HG03442 (cell line): ENCODE results near the gene CIAO2B.
A peak's percentile ranks its signal among the peaks of the same experiment; 100 is the strongest.

Source experiments
- ATAC-seq: cut with Tn5 transposase; IDR thresholded peaks from one replicate; pipeline ENCODE4 v1.9.1; 2021; ENCODE audit warnings: mild to moderate bottlenecking, moderate library complexity; ENCODE audit not compliant: unreplicated experiment

CIAO2B gene

DNA sequence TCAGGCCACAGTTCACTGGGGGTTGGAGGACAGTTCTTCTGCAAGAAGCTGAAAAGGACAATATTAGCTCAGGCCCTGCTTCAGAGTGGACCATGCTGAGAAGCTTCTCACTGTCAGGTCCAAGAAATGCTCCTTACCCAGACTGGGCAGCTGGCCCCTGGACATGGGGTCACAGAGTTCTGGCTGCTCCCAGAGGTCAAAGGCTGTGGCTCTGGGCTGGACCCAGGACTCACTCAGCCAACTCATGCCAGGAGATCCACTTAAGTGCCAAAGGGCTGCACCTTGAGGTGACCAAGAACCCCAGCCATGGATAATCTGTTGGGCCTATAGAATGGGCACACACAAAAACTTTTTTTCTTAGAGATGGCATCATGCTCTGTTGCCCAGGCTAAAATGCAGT lies 5.2 kb upstream of the CIAO2B start:
- no peak for ATAC-seq

DNA sequence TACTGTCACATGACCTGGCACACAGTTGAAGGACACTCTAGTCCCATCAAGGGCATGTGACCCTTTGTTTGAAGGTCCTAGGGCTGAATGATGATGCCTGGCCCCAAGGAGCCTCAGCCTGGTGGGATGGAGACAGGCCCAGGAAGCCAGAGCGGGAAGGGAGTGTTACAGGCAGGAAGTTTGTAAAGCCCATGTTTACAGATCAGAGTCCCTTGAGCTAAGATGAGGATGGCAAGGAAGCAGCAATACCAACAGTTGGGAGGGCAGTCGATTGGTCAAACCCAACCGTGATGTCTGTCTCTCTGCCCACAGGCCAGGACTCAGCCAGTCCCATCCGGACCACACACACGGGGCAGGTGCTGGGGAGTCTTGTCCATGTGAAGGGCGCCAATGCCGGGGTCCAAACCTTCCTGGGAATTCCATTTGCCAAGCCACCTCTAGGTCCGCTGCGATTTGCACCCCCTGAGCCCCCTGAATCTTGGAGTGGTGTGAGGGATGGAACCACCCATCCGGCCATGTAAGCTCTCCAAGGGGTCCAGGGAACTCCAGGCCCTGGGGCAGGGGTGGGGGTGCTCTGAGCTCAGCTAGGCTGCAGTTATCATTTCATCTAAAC lies 3.6 kb upstream of the CIAO2B start:
- ATAC-seq = no peak

DNA sequence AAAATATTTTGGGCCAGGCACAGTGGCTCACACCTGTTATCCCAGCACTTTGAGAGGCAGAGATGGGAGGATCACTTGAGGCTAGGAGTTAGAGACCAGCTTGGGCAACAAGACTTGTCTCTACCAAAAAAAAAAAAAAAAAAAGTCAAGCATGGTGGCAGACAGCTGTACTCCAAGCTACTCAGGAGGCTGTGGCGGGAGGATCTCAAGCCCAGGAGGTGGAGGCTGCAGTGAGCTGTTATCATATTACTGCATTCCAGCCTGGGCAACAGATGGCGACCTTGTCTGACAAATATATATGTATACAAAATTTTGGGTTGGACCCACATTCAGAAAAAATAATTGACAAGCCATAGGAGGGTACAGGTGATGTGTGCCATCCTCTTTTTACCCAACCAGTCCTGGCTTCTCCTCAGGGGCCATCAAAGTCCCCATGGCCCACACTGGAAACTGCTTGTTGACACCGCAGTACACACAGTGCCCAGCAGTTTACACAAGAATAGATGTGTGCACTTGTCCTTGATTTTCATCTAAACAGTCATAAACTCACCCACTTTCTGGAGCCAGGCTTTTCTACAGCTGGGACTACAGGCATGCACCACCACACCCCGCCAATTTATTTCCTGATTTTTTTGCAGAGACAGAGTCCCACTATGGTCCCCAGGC lies 2.8 kb upstream of the CIAO2B start:
- ATAC-seq = no peak

DNA sequence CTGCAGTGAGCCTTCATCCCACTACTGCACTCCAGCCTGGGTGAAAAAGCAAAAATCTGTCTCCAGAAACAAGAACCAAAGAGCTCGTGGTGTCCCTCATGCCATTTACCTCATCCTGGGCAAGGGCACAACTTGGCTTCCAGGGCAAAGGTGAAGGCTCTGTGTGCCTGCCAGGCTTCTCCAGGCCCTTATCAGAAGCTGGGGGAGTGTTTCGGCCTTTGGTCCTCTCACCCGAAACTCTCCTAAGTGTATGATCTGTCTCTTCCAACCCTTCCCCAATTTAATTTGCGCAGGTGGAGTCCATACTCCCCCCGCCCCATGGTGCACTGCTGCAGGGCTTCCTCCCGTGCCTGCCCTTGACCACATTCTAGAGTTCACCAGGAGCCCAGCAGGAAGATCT lies 2.3 kb upstream of the CIAO2B start:
- no peak for ATAC-seq

DNA sequence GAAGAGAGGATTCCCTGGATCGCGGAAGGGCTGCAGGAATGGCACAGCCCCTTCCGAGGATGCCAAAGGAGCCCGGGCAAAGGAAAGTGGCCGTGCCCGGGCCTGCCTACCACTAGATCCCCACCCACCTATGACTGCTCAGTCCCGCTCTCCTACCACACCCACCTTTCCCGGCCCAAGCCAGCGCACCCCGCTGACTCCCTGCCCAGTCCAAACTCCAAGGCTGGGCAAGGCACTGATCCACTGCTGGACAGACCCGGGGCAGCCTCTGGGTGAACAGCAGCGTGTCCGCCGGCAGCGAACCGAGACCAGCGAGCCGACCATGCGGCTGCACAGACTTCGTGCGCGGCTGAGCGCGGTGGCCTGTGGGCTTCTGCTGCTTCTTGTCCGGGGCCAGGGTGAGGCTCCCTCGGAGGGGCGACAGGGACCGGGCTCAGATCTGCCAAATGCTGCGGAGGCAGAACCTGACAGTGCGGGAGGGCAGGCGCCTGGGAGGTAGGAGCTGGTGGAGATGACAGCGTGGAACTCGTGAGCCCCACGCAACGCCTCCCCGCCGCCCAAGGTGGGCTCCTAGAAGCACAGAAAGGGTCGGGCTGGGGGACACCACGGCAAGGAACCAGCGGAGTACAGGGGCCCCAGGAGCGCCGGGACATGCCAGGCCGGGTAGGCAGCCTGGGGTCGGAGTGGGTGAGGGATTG lies 1.3 kb upstream of the CIAO2B start, which contains the start of gene CES2:
Gene CES2 (plus strand): TSS at position 203 of the 698 bp plus-strand sequence. CDS start 120 bp downstream, at position 323.
- no peak for ATAC-seq

DNA sequence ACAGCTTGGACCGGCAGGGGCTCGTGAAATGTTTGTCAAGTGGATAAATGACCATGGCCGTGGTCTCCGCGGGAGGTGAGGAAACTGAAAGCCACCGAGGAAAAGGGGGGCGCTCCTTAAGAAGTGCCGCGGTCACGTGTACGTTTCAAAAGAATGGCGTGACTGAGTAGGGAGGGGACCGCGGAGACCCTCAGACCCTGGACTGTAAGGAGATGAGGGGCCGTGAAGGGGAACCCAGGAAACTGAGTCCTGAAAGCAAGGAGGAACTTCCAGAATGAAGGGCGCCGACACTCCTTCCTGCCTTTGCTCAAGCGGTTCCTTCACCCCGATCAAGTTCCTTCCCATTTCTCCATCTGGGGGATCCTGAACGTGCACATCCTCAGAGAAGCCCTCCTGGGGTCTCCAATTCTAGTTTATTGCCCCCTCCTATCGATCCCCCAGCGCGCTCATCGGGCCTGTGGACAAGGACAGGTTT lies 674 bp upstream of the CIAO2B start:
- ATAC-seq = peak; percentile 18

DNA sequence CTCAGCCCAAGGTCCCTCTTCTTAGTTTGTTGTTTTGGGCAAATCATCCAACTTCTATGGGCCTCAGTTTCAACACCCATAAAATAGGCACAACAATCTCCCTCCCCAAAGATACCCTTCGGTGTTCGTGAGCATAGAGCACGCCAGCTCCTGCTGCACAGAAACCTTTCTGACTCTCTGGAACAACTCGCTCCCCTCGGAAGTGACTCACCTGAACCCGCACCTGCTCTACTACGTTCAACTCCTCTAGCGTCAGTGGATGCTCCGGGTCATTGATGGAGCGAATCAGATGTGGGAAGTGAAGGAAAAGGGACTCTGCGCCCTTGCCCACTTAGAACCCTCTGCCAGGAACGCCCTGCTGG lies 445 bp downstream of the CIAO2B start:
- ATAC-seq = peak; percentile 9

DNA sequence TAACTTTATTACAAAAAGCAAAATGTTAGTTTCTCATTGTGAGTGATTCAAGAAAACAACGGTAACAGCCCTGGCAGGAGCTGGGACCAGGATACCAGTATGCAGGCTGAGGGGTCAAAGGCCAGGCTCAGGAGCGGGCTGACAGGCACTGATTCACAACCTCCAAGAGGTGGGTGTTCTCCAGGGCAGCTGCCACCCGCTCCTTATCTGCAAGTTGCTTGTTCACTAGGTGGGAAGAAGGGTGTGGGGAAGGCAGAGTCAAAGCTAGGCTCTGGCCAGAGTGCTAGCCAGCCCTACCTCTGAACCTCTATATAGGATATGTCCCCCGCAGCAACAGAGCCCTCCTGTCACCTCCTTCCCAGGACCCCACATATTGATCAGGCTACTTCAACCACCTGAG lies 2.1 kb downstream of the CIAO2B start:
- ATAC-seq = no peak

DNA sequence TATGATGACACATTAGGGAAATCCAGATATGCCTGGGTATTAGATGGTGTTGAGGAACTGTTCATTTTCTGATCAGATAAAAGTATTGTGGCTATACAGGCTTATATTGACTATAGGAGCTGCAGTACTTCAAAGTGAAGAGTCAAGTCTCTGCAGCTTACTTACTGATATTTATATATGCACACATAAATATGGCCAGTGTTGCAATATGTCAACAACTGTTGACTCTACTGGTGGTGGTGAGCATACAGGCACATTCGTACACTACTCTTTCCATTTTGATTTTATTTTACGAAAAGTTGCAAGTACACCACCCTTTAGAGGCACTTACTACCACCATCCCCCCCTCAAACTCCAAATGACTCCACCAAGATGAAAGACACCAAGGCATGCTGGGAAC lies 2.5 kb downstream of the CIAO2B start:
- ATAC-seq = no peak

DNA sequence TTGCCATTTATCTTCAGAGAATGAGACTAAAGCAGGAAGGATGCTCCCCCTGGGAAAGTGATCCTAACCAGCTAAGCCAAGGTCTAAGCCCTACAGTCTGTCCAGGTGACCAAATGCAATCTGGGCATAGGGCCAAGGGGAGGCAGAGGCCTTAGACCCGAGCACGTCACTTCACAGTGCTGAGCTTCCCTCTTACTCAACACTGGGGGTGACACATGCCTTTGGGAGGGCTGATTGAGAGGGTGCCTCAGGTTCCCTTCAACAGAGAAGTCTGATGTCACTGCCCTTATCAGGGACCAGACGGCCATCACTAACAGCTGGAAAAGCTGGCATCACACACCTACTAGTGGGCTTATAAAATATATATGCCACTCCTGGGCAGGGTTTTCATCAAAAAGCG lies 4.0 kb downstream of the CIAO2B start:
- ATAC-seq = no peak

DNA sequence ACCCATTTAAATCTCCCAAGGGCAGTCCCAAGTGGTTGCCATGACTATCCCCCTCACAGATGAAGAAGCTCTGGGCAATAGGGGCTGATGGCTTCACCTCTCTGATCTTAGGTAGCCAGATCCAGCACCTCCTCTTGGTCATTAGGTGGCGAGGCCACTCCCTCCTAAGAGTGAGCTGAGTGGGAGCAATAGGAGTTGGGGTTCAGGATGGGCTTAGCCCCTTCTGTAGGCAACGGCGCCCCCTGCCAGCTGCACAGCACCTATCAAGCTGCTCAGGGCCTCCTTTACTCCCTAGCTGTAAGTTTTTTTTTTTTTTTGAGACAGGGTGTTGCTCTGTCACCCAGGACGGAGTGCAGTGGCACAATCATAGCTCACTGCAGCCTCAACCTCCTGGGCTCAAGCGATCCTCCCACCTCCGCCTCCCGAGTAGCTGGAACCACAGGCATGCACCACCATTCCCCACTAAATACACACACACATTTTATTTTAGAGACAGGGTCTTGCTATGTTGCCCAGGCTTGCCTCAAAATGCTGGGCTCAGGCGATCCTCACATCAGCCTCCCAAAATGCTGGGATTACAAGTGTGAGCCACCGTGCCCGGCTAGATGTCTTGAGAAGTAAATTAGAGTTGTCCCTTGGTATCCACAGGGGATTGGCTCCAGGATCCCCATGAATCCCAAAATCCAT lies 5.4 kb downstream of the CIAO2B start:
- no peak for ATAC-seq

DNA sequence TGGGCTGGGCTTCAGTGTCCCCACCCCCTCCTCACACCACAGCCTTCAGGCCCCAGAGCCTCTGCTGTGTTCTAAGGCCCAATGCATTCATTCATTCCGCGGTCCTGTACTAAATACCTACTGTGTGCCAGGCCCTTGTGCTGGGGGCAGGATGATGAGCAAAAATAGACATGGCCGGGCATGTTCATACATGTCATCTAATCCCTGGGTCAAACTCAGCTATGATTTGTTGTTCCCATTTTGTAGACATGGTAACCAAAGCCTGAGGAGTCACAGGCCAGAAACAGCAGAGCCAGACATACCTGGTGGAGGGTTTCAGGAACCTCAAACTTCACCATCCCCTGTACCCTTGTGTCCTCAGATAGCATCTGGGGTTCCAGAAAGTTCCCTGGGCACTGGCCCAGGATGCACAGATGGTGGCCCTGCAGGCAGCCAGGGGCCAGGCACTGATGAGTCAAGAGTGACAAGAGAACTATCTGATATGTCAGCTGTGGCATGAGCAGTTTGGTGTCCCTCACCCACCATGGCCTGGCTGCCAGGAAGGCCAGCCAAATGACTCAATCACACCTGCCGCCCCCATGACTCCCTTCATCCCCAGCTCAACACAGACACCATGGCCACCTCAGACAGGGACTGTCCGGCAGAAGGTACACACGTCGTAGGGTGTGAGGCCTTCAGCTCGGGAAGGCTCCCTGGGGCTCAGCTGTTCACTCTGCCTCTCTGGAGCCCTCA lies 6.1 kb downstream of the CIAO2B start:
- no peak for ATAC-seq

DNA sequence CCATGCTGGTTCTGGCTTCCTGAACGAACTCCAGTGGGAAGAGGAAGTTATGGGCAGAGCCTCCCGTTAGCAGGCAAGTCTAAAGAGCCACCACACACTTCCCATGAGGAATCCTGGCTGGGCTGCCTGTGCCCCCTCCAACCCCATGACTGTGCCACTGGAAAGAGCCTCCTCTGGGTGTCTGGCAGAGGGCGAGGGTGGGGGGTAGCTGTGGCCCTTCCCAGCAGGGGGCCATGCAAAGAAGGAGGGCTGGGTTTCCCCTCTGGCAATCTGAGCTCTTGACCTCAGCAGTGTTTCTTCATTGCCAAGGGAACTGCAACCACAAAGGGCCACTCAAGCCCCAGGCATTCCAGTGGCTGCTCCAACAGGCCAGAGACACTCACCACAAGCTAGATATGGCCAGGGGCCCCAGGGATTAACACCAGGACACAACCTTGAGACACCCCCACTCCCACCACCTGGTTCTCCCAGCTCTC lies 7.2 kb downstream of the CIAO2B start:
- no peak for ATAC-seq

DNA sequence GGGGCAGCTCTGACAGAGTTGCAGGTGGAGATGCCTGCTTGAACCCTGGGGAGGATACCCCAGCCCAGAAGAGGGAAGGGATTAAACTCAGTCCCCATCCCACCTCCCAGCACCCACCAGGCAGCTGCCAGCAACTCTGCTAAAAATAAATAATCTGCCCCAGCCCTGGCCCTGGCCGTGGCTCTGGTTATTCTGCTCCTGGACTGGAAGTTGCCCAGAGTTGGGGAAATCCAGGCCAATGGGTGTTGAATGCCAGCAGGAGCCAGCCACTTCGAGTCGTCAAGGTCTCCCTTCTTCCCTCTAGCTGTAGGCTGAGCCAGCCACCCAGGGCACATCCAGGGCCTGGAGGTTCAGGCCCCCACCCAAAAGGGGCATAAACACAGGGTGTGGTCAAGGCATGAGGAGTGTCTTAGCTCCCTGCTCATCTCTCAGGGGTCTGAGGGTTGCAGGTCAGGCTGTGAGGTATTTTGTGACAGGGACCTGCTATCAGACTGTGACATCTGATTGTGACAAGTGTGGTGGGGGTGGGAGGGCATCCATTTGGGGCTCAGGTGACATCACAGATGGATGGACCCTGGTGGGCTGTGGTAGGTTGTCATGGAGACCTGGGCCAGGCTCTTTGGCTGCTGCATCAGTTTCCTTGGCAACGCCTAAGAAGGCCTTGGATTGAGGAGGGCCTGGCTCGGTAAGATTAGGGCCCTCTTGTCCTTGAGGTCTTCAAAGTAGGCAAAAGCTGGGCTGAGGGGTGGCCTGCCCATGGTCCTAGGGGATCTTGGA lies 7.8 kb downstream of the CIAO2B start:
- ATAC-seq = no peak

DNA sequence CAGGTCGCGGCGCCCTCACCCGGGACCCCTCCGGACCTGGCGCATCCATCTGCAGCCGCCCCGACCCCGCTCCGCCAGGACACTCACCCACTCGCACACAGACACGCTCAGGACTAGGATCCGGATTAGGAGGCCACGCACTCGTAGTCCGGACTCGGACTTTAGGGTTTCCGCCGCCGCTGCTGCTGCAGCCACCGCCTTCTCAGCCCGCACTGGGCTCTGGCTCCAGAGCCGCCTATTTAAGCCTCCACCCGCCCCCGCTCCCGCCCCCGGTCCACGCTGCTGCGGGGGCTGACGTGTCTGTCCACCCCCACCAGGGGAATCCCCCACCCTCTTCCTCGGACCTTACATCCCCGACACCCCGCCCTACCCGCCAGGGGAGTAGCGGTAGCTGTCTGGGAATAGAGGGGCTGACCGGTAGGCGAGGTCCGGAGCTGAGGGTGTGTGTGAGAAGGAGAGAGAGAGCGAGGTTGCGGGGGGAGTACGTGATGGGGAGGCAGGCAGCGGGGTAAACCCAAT lies 8.8 kb downstream of the CIAO2B start, which contains the start of gene RRAD:
Gene RRAD (minus strand): TSS at position 214 of the 519 bp plus-strand sequence. CDS start 356 bp downstream, outside the sequence.
- ATAC-seq = peak; percentile 13

DNA sequence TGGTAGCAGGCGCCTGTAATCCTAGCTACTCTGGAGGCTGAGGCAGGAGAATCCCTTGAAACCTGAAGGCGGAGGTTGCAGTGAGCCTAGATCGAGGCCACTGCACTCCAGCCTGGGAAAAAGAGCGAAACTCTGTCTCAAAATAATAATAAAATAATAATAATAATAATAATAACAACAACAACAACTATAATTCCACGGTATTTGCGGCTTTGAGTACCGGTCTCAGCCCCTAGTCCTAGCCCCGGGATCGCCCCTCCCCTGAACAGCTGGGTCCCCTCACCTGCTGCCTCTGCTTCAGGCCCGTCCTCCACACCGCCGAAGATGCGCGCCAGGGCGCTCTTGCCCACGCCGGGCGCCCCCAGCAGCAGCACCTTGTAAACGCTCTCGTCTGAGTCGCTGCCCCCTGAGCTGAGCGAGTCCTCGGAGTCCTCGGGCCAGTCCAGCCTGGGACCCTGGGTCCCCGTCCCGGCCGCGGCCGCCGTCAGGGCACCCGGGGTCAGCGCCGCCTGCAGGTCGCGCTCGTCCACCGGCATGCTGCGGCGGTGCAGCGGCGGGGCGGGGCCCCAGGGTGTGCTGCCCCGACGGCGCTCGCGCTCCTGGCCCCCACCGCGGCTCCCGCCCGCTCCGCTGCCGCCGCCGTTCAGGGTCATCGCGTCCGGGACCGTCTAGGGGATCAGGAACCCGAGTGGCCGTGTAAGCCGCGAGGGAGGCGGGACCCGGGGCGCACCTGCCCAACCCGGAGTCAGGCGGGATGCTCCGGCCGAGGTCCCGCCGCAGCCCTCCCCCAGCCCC lies 9.5 kb downstream of the CIAO2B start:
- ATAC-seq = peak; percentile 34

DNA sequence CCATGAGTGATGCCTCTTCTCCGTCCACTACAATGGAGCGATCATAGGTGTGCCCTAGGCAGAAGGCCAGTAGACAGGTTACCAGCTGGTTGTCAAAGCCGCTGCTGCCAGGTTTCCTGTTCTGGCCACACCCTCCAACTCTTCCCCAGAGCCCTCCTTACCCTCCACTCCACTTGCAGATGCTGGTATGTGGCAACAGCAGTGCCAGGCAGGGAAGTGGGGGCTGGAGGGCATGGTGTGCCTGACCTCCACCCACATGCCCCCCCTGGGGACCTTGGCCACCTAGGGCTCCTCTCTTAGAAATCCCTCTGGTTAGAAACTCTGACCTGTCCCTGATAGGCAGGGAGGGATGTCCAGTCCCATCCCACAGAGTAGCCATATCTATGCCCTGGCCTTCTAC lies 10.3 kb downstream of the CIAO2B start:
- ATAC-seq = no peak

DNA sequence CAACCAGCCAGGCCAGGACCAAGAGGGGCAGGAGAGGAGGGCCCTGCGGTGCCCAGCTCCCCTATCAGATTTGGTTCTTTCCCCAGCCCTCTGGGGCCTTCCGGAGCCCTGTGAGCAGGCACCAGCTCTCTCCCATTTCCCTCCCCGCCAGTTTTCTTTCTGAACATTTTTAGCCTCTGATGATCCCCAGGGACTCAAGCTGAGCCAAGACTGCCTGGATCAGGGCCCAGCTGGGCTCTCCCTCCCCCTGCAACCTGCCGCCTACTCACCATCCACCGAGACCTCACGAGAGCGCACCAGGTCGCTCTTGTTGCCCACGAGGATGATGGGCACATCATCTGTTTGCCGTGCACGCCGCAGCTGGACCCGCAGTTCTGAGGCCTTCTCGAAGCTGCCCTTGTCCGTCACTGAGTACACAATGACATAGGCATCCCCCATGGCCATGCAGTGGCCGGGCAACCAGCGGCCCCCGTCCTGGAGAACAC lies 10.9 kb downstream of the CIAO2B start:
- ATAC-seq = no peak
